Measurements from ENCODE around the gene MAD1L1.

GRCh38 chr7:1884583-1885350 lies 348.0 kb downstream of the MAD1L1 start:
- TF ChIP-seq CTCF (IDR thresholded peaks at IDR 0.05; ENCODE audit: control extremely low read depth in 1 of 3, insufficient read depth in 1 of 3, low read depth in 1 of 3, low read length in 3 of 3) (no peak), KDM1A (IDR thresholded peaks at IDR 0.05; ENCODE audit: borderline replicate concordance, low read length) (no peak), MAX (IDR thresholded peaks at IDR 0.05) (no peak), CHD1 (IDR thresholded peaks at IDR 0.05; ENCODE audit: low read depth, low read length) (no peak), EZH2 (IDR thresholded peaks at IDR 0.05; ENCODE audit: low read depth, low read length, severe bottlenecking) (no peak), EP300 (IDR thresholded peaks at IDR 0.05; ENCODE audit: borderline replicate concordance in 1 of 2, low read depth in 2 of 2, low read length in 2 of 2) (no peak), TBP (IDR thresholded peaks at IDR 0.05; ENCODE audit: low read depth, low read length) (no peak), CEBPB (IDR thresholded peaks at IDR 0.05; ENCODE audit: low read depth, low read length) (no peak), RXRA (IDR thresholded peaks at IDR 0.05; ENCODE audit: insufficient read depth, low read depth, low read length) (no peak), RAD21 (IDR thresholded peaks at IDR 0.05 in 1 of 2, conservative IDR thresholded peaks at IDR 0.05 in 1 of 2; ENCODE audit: low read depth in 2 of 2, low read length in 2 of 2) (no peak), TAF1 (IDR thresholded peaks at IDR 0.05; ENCODE audit: low read depth, low read length) (no peak), POLR2A (IDR thresholded peaks at IDR 0.05; ENCODE audit: control extremely low read depth in 1 of 2, low read depth in 2 of 2, low read length in 2 of 2) (no peak), NRF1 (IDR thresholded peaks at IDR 0.05; ENCODE audit: low read depth, low read length) (no peak), ATF3 (IDR thresholded peaks at IDR 0.05; ENCODE audit: insufficient read depth, low read depth, low read length) (no peak)
